SK-MEL-5 (cell line): ENCODE measurements around the gene CNTN4. TPM values are rescaled to one million over a fixed set of nuclear protein-coding genes. Genes with fewer than 3 reads are reported as not detected.

ENCODE experiments used
- DNase-seq: peaks from one replicate; pipeline ENCODE4 v3.0.0-alpha.2; 2016; ENCODE audit warnings: low read depth, low spot score
- in situ Hi-C: cut with HindIII; loops from 2 replicates; pipeline ENCODE4 v1.10.0; 2016; ENCODE audit warnings: low sequenced_read_pairs, high pct_unique_total_duplicates, low pct_unique_long_range_greater_than_20kb
- total RNA-seq: library from RNA; depleted of rRNA; stranded (reverse); fragments of >200 nt; shearing (Covaris generic); gene quantifications from 2 replicates; pipeline ENCODE4 v1.2.3, GENCODE V29; 2014

The CNTN4 gene
- total RNA-seq, 1 experiment from 2014 or later = not detected

DNA sequence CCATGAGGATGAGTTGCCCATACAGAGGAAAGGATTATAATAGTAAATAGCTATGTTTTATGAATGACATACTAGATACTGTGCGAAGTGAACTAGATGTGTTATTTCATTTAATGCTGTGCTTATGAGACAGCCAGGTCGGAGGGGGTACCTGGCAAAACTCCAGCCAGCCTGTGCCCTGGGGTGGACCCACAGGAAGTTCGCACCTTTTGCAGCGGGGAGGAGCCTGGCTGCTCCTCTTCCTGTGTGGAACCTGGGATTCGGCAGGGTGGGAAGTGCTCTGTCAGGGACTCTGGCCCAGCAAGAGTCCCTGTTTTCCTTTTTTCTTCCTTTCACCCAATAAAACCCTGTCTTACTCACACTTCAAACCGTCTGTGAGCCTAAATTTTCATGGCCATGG lies 559.3 kb downstream of the CNTN4 start:
- no peak for DNase-seq
- in situ Hi-C loops = no loop called here

DNA sequence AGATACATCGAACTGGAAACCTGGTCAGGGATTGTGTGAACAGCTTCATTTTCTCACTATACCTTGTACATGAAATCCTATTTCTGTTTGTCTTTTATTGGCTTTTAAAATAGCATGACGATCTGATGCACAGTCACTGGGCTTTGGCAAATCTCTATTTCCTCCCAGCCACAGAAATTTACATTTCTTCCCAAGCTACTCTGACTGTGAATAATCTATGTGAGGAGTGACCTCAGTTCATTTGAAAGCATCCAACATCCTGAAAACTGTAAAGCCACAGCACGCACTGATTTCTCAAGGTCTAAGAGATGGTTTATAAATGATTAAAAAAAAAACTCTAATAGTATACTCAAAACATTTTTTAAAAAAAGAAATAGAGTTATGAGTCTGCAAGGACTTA lies 561.2 kb downstream of the CNTN4 start:
- DNase-seq = no peak
- in situ Hi-C loops = no loop called here

DNA sequence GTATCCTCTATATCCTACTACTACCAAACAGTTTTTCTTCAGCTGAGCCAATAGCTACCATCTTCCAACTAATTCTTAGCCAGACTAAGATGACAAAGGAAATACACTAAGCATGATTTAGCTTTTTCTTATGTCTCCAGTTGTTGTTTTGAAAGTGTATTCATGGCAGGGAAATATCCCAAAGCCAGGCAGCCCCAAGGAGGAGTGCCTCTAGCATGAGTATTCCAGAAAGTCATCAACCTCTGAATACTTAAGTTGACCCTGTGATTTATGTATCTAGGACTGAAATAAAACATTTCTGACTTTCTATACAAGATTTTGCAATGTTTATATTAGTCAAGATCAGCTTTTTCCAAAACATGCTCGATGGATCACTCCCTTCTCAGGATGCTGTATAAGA lies 562.4 kb downstream of the CNTN4 start:
- in situ Hi-C loops = no loop called here
- DNase-seq = no peak

DNA sequence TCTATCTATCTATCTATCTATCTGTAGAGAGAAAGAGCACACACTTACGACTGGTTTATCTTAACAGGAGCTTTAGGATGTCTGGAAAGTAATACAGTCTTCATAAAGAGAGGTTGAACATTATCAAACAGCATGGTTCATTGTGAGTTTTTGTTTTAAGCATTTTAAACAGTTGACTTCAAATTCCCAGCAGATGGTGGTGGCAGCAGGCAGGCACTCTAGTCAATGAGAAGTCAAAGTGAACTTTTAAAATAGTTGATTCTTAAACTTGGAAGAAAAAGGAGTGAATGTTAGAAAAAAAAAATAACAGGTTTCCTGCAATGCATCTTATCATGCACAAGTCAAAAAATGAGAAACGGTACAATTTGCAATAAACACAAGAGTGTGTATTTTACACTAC lies 578.8 kb downstream of the CNTN4 start:
- DNase-seq = no peak
- in situ Hi-C loops = no loop called here

DNA sequence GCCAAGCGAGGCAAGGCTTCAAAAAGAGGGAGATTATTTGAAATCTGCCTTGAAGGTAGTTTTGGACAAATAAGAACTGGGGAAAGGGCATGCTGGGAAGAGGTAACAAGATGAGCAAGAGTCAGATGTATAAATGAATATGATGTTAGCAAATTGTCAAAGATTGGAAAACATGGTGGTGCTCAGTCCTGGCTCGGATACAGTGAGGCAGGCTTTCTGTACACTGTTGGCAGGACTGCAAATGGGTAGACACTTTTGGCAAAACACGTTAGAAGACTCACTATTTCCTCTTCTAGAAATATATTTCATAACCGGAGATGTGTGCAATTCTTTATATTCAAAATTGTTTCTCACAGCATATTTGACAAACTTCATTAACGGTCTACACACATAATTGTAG lies 581.6 kb downstream of the CNTN4 start:
- no peak for DNase-seq
- in situ Hi-C loops = no loop called here

DNA sequence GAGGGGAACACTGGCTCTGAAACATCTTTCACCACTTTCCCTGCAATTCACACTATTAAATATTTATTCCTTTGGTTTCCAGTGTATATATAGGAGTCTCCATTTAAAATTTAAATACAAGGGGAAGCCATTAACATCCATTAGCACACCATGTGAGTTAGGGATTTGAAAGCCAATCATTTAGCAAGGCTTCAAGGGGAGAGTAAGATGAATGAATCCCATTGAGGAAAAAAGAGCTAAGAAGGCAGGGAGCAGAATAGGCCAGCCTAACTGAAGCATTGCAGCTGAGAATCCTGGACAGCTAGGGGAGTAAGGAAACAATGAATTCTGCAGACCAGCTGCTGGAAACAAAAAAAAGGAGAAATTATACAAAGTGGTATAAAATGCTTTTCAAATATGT lies 585.4 kb downstream of the CNTN4 start:
- in situ Hi-C loops = no loop called here

GRCh38 chr3:2686816-2687502 lies 588.3 kb downstream of the CNTN4 start:
- in situ Hi-C loops = no loop called here
- DNase-seq = no peak

More for the DNA sequence above, 585.4 kb downstream of the CNTN4 start:
- DNase-seq = no peak

GRCh38 chr3:2697589-2697988 lies 598.9 kb downstream of the CNTN4 start:
- in situ Hi-C loops = no loop called here
- DNase-seq = no peak

GRCh38 chr3:2701471-2701870 lies 602.8 kb downstream of the CNTN4 start:
- in situ Hi-C loops = no loop called here
- no peak for DNase-seq

GRCh38 chr3:2706144-2706835 lies 607.6 kb downstream of the CNTN4 start:
- DNase-seq = no peak
- in situ Hi-C loops = no loop called here

GRCh38 chr3:2706836-2707210 lies 608.2 kb downstream of the CNTN4 start:
- in situ Hi-C loops = no loop called here
- no peak for DNase-seq

DNA sequence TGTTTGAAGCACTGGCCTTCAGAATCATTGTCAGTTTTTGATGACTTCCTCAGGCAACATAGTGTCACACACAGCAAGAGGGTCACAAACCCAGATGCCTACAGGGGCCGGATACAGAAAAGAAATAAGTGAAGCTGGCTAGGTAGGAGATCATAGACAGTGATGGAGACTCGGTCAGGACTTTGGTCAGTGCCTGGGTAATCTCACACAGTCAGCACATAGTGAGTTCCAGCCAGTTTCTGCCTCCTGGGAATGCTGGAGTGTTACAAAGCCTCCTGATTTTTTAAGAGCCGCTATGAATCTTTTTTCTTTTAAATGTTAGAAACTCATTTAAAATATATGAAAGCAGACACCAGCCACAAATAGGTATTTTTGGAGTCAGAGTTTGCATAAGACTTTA lies 612.4 kb downstream of the CNTN4 start:
- no peak for DNase-seq
- in situ Hi-C loops = no loop called here

- in situ Hi-C loops = no loop called here
- peak; percentile 23 for DNase-seq
These were observed 615.3 kb downstream of the CNTN4 start for GRCh38 chr3:2713923-2714322.

DNA sequence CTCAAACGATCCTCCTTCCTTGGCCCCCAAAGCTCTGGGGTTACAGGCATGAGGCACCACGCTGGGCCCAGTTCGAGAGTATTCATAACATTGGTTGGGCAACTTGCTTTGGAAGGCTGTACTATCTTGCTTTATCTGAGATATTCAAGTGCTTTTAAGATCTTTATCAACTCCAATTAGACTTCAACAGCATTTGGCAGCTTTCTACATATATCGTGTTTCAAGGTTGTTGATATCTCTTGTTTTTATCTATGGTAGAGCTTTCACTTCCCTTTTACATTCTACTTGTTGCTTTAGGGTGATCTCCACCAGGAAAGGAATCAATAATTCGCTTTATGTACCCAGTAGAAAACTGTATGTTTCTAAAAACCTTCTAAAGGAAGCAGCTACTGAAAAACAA lies 616.2 kb downstream of the CNTN4 start:
- no peak for DNase-seq
- in situ Hi-C loops = no loop called here

- in situ Hi-C loops = no loop called here
- DNase-seq = no peak
These were observed 628.4 kb downstream of the CNTN4 start for GRCh38 chr3:2727101-2727500.

DNA sequence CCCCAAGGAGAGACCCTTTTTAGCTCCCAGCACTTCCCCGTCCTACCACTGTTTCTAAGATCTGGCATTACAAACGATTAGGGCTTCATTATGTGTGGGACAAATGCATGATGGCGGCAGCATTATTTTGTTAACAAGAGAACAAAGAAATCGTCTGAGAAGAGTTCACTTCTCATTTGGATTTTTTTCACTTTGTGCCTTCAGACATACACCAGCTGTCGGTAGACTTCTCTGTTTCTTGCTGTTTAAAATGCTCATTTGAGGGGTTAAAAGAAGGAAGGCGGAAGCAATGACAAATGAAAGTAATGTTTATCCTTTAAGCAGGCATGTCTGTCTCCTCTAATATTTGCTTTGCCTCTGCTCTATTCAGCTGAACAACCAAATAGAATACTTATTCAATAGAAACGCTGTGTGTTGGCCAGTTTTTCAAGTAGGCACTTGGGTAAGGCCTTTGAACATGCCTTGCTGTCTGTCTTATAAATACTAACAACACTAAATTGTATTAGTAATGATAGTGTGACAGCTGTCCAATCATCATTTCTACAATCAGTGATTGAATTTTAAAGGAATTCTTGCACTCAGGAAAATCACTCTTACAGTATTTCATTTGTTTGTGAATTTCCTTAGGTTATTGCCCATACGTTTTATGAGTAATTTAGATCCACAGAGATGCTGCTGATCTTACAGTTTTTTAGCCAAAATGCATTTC lies 629.1 kb downstream of the CNTN4 start:
- in situ Hi-C loops = no loop called here

DNA sequence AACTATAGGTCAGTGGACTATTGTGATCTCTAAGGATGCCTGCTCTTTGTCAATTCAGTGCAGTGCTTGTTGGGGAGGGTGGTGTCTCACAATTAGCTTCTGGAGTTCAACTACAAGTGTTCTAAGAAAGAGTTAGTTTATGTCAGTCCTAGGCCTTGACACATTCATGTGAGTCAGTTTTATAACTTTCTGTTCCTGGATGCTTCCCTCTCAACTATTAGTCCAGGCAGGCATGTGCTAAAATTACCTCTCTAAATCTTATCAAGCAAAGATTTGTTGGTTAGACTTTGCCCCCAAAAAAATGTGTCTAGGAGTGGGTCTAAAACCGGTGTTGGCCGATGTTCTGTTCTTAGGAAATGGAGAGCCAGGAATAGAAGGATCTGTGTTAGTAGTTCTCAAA lies 633.2 kb downstream of the CNTN4 start:
- DNase-seq = no peak
- in situ Hi-C loops = no loop called here

More for the DNA sequence above, 629.1 kb downstream of the CNTN4 start:
- no peak for DNase-seq

DNA sequence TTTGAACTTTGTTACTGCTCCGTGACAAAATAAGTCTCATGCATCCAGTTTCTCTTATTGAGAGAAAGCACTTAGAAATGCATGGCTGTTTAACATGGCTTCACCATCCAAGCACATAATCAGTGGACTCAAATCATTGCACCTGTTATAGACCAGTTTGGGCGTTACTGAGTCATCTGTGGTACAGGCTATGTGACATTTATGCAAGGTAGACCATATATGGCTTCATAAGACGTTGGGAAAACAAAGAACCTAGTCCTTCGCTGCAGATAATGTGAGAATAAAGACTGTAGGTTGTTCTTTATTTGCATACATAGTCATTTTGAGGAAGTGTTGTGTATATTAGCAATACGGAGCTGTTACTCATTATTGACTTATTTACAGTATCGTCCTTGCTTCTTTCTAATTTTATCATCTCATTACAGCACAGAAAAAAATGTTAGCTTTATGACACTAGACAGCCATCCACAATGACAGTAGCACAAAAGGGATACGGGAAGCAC lies 636.8 kb downstream of the CNTN4 start:
- no peak for DNase-seq

DNA sequence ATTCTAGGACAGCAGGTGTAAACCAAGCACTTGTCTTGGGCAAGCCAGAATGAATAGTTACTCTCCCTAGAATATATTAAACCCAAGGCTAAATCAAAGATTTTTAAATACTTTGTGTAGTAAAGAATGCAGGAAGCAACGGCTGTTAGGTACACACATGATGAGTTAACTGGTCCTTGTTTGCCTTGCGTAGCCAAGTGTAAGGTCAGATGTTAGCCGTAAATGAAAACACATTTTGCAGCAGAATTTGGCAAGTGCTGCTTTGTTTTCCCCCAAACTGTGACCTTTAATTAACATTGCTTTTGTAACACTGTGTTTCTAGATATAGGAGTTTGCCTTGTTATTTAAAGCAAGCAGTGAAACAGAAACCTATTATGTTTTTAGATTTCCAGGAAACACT lies 642.9 kb downstream of the CNTN4 start:
- in situ Hi-C loops = no loop called here
- DNase-seq = no peak

More for the DNA sequence above, 636.8 kb downstream of the CNTN4 start:
- in situ Hi-C loops = no loop called here
